ENCODE measurements around the gene ZNF19. TPM values are rescaled to one million over a fixed set of nuclear protein-coding genes. Genes with fewer than 3 reads are reported as not detected.

Gene ZNF19
- total RNA-seq, 4 donors from 2014 or later = 1.1 to 5.0 (median 1.7) TPM

DNA sequence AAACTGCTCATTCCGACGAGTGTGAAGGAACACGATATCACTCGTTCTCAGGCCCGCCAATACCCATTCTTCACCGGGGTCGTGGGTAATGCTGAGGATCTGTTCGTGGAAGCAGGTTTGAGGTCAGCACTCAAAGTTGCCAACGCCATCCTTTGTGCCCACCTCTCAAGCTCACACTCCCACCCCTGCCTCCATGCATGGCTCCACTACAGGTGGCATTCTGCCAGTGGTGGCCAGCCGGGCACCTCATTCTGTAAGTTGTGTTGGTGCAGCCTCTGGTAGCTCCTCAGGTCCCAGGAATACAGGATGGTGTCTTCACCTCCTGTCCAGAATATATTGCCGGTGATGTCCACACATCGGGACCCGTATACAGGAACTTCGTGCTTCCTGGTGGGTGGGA is 57.9 kb downstream of the ZNF19 start:
- no peak for DNase-seq
- 80 to 83% methylated on average over 10 to 12 of the region's 14 CpGs for WGBS, 2 donors
- H3K4me3 ChIP-seq = no peak overlapping the region

DNA sequence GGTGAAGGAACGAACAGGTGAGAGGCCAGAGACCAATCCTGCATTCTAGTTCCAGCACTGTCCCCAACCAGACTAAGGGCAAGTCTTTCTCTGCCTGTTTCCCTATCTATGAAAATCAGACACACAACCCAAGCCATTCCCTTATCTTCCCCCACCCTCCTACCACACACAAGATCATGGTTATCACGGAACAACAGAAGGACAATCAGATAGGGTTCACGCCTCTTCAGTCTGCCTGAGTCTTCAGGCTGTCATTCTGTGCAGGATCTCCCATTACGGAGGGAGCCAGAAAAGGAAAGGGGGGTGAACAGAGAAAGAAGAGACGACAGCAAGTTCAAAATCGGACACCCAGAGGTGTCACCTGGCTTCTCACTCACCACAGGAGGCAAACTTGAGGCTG is 58.4 kb downstream of the ZNF19 start:
- TF ChIP-seq, protein P1, sequence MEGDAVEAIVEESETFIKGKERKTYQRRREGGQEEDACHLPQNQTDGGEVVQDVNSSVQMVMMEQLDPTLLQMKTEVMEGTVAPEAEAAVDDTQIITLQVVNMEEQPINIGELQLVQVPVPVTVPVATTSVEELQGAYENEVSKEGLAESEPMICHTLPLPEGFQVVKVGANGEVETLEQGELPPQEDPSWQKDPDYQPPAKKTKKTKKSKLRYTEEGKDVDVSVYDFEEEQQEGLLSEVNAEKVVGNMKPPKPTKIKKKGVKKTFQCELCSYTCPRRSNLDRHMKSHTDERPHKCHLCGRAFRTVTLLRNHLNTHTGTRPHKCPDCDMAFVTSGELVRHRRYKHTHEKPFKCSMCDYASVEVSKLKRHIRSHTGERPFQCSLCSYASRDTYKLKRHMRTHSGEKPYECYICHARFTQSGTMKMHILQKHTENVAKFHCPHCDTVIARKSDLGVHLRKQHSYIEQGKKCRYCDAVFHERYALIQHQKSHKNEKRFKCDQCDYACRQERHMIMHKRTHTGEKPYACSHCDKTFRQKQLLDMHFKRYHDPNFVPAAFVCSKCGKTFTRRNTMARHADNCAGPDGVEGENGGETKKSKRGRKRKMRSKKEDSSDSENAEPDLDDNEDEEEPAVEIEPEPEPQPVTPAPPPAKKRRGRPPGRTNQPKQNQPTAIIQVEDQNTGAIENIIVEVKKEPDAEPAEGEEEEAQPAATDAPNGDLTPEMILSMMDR (IDR thresholded peaks at IDR 0.05) = no peak
- no peak for TF ChIP-seq POLR2A (IDR thresholded peaks at IDR 0.05)
- 53 to 67% methylated on average over 4 to 5 of the region's 6 CpGs for WGBS, 2 donors
- no peak for DNase-seq
- Histone ChIP-seq H3K36me3 (no peaks in the 10 kb centered on the region), H3K9me3 (no peaks in the 10 kb centered on the region), H3K27me3 (peaks cover 0 to 40% (median 5%) of the 10 kb centered on the region in 4 donors), H3K4me3 (no peak overlapping the region), H3K4me1 (peaks cover 0 to 4% (median 0%) of the 10 kb centered on the region in 3 donors), H3K27ac (no peak overlapping the region)
- intact Hi-C loops (cut with DNase I) = no loop called here

More for the DNA sequence above, 57.9 kb downstream of the ZNF19 start:
- Histone ChIP-seq H3K27ac (no peak overlapping the region), H3K36me3 (no peaks in the 10 kb centered on the region), H3K27me3 (peaks cover 0 to 35% (median under 1%) of the 10 kb centered on the region in 4 donors), H3K9me3 (no peaks in the 10 kb centered on the region), H3K4me1 (peaks cover 0 to under 1% (median 0%) of the 10 kb centered on the region in 3 donors)
- intact Hi-C loops (cut with DNase I) = no loop called here
- no peak for TF ChIP-seq POLR2A (IDR thresholded peaks at IDR 0.05)
- TF ChIP-seq, protein P1 (IDR thresholded peaks at IDR 0.05) = no peak

DNA sequence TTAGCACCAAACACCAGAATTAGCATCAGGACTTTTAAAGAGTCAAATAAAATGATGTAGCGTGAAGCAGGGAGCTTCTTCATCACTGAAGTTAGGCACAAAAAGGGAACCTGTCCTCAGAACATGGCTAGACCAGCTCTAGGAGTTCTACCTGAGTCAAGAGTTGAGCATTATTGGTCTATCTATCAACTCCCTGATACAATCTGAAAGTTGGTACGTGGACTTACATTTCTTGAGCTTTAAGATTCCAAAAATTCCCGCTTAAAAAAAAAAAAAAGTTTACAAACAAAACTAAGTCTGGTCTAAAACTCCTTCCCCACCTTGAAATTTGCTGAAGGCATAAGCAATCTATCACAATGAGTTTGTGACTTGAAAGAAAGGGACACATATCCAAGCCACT is 59.5 kb downstream of the ZNF19 start:
- 68 to 69% methylated on average over 3 of the region's 3 CpGs for WGBS, 2 donors
- DNase-seq = no peak
- Histone ChIP-seq H3K36me3 (no peaks in the 10 kb centered on the region), H3K4me1 (peaks cover 0 to 5% (median 0%) of the 10 kb centered on the region in 3 donors), H3K27me3 (peaks cover 0 to 51% (median 7%) of the 10 kb centered on the region in 4 donors), H3K27ac (no peak overlapping the region), H3K4me3 (no peak overlapping the region), H3K9me3 (no peaks in the 10 kb centered on the region)
- TF ChIP-seq, protein P1 (IDR thresholded peaks at IDR 0.05) = no peak
- TF ChIP-seq POLR2A (IDR thresholded peaks at IDR 0.05) = no peak
- intact Hi-C loops (cut with DNase I) = no loop called here

DNA sequence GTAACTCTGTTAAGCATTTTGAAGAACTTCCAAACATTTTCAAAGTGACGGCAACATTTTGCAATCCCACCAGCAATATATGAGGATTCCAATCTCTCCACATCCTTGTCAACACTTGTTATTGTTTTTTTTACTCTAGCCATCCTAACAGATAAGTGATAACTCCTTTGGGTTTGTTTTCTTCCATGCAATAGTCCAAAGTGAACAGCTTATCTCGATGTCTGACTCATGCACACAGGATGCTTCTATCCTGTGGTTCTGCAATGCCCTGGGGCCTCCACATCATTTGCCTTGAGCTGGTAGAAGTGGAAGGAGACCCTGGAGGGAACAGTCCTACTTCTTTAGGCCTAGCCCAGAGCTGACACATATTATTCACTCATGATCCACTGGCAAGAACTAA is 60.2 kb downstream of the ZNF19 start:
- no peak overlapping the region for H3K4me3 ChIP-seq
- intact Hi-C loops (cut with DNase I) = no loop called here
- peaks cover 0 to 5% (median 0%) of the 10 kb centered on the region in 3 donors for H3K4me1 ChIP-seq
- TF ChIP-seq, protein P1 (IDR thresholded peaks at IDR 0.05) = no peak
- TF ChIP-seq POLR2A (IDR thresholded peaks at IDR 0.05) = no peak
- H3K36me3 ChIP-seq = no peaks in the 10 kb centered on the region
- DNase-seq = no peak
- H3K9me3 ChIP-seq = no peaks in the 10 kb centered on the region
- 72 to 90% methylated on average over 2 of the region's 2 CpGs for WGBS, 2 donors
- H3K27ac ChIP-seq = no peak overlapping the region
- peaks cover 0 to 58% (median 7%) of the 10 kb centered on the region in 4 donors for H3K27me3 ChIP-seq

DNA sequence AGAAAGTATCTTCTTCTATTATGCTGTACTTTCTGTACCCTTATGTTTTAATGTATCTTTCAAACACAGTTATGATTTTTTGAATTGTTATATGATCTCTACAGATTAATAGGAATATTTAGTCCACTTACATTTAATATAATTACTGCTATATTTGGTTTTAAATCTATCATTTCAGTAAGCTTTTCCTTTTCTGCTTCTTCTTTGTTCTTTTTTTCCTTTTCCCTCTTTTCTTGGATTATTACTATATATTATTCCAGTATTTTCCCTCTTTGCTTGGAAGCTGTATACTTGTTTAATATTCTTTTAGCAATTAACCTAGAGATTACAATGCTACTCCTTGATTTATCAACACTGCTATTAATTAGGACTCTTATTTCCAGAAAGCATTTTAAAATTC is 60.7 kb downstream of the ZNF19 start:
- peaks cover 0 to 5% (median 0%) of the 10 kb centered on the region in 3 donors for H3K4me1 ChIP-seq
- H3K36me3 ChIP-seq = no peaks in the 10 kb centered on the region
- H3K27ac ChIP-seq = no peak overlapping the region
- DNase-seq = no peak
- TF ChIP-seq, protein P1 (IDR thresholded peaks at IDR 0.05) = no peak
- TF ChIP-seq POLR2A (IDR thresholded peaks at IDR 0.05) = no peak
- peaks cover 0 to 62% (median 7%) of the 10 kb centered on the region in 4 donors for H3K27me3 ChIP-seq
- H3K9me3 ChIP-seq = no peaks in the 10 kb centered on the region
- no peak overlapping the region for H3K4me3 ChIP-seq
- intact Hi-C loops (cut with DNase I) = no loop called here

All from esophagus squamous epithelium (tissue), 5 donors.